Small intestine (tissue), 7 donors: ENCODE data around the gene GRB10. TPM values are rescaled to one million over a fixed set of nuclear protein-coding genes. Genes with fewer than 3 reads are reported as not detected.

Experiments used
- DNase-seq, 2 donors: peaks; one replicate each; pipeline versions ENCODE4 v3.0.0 to v3.0.0-alpha.2; 2013
- FAIRE-seq: peaks from 2 replicates; lab custom pipeline; 2012; peaks lifted over from hg19 to GRCh38; lab: Jason Lieb, UNC
- H3K27ac ChIP-seq, 3 donors: one replicate each; pipeline ENCODE4 v1.5.1; 2013; ENCODE audit warnings: low read length in 2 of 3, mild to moderate bottlenecking in 2 of 3, control low read depth in 1 of 3, inconsistent platforms in 1 of 3, low read depth in 1 of 3, moderate library complexity in 1 of 3
- H3K27me3 ChIP-seq, 3 donors: one replicate each; pipeline ENCODE4 v1.6.1; 2013; ENCODE audit warnings: low read length in 3 of 3, inconsistent platforms in 1 of 3; ENCODE audit not compliant: control insufficient read depth in 3 of 3, insufficient read depth in 3 of 3
- H3K36me3 ChIP-seq, 3 donors: one replicate each; pipeline ENCODE4 v1.6.1; 2013; ENCODE audit warnings: low read length in 3 of 3, inconsistent platforms in 1 of 3, low read depth in 1 of 3, mild to moderate bottlenecking in 1 of 3, moderate library complexity in 1 of 3; ENCODE audit not compliant: control insufficient read depth in 3 of 3, insufficient read depth in 2 of 3
- H3K4me1 ChIP-seq, 3 donors: one replicate each; pipeline ENCODE4 v1.6.1; 2013; ENCODE audit warnings: low read length in 2 of 3, inconsistent platforms in 1 of 3, low read depth in 1 of 3, mild to moderate bottlenecking in 1 of 3, moderate library complexity in 1 of 3; ENCODE audit not compliant: control insufficient read depth in 3 of 3, insufficient read depth in 2 of 3
- H3K4me3 ChIP-seq, 3 donors: one replicate each; pipeline ENCODE4 v1.5.1; 2013; ENCODE audit warnings: low read length in 3 of 3, control low read depth in 1 of 3, inconsistent platforms in 1 of 3, low read depth in 1 of 3, mild to moderate bottlenecking in 1 of 3, moderate library complexity in 1 of 3
- H3K9me3 ChIP-seq, 2 donors: one replicate each; pipeline ENCODE4 v1.6.1; 2013; ENCODE audit warnings: low read depth in 1 of 2, low read length in 1 of 2; ENCODE audit not compliant: control insufficient read depth in 2 of 2, insufficient read depth in 1 of 2
- WGBS, 3 donors: extraction: QIAGEN DNeasy Blood & Tissue Kit; methylation state at CpG; one replicate each; pipeline ENCODE4 v1.1.7; 2013; 5-methylcytosine and 5-hydroxymethylcytosine counted together
- polyA plus RNA-seq, 4 donors: library from polyadenylated mRNA; stranded (reverse) in 3 of 4; unstranded in 1 of 4; fragments of 200-250 nt in 3 of 4; fragments of 120-200 nt in 1 of 4; gene quantifications; one replicate each; pipeline versions ENCODE4 v1.2.1 to v1.2.3, GENCODE V29; 2013
- donor health status: healthy with polysubstance abuse.
- donor health status: control.
- donor health status: control.
- donor health status: Bipolar disorder and iron deficiency.
- donor health status: healthy.

Gene GRB10
- polyA plus RNA-seq, 4 donors = 14.5 to 33.8 (median 22.1) TPM

DNA sequence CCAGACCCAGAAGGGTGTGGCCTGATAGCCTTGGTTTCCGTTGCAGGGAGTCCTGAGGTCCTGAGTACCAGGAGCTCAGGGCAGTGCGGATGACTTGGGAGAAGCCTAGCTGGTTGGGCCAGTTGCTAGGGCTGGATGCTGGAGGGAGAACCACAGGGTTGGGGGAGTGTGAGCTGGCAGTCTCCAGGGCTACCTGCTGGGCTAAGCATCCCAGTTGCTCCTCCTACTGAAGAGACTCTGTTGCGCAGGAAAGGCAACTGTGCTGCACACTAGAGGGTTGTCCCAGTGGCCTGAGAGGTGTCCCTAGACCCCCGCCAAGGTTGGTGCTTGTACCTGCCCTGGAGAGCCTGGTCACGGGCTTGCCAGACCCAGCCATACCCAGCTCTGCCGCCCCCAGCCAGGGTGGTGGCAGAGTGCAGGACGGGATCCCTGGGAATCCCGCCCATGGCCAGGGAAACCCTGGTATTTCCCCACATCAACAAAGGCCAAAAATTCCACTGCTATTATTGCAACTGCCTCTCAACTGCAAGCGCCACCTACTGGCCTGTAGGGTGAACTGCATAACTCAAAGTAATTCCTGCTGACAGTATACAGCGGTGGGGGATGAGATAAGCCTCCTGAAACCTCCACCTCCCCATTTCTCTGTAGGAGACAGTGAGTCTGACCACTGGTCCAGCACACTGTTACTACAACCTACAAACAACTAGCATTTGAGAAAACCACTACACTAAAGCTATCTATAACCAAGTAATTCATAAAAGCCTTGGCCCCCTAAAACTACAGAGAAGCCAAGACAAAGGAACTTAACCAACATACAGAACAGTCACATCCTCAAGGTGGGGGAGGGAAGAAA is 149.9 kb downstream of the GRB10 start:
- peaks cover 3 to 13% (median 7%) of the 10 kb centered on the region in 3 donors for H3K4me1 ChIP-seq
- H3K4me3 ChIP-seq = no peak overlapping the region
- FAIRE-seq (no peak), DNase-seq (peak; percentile 67 to 69)
- H3K27me3 ChIP-seq = no peaks in the 10 kb centered on the region
- no peak overlapping the region for H3K27ac ChIP-seq
- H3K36me3 ChIP-seq = no peaks in the 10 kb centered on the region
- 37 to 58% (median 41%) methylated on average over 10 of the region's 10 CpGs for WGBS, 3 donors
- H3K9me3 ChIP-seq = no peaks in the 10 kb centered on the region

GRCh38 chr7:50631639-50632038 is 151.1 kb downstream of the GRB10 start:
- Histone ChIP-seq H3K9me3 (no peaks in the 10 kb centered on the region), H3K36me3 (no peaks in the 10 kb centered on the region), H3K27ac (no peak overlapping the region), H3K4me3 (no peak overlapping the region), H3K4me1 (peaks cover 3 to 13% (median 7%) of the 10 kb centered on the region in 3 donors), H3K27me3 (no peaks in the 10 kb centered on the region)
- DNase-seq = no peak
- 62 to 75% (median 67%) methylated on average over 7 of the region's 7 CpGs for WGBS, 3 donors
- FAIRE-seq = no peak

GRCh38 chr7:50631100-50631499 is 151.6 kb downstream of the GRB10 start:
- Histone ChIP-seq H3K9me3 (no peaks in the 10 kb centered on the region), H3K4me3 (no peak overlapping the region), H3K27ac (no peak overlapping the region), H3K36me3 (peaks cover 0 to 4% (median 0%) of the 10 kb centered on the region in 3 donors), H3K4me1 (peaks cover 3 to 13% (median 7%) of the 10 kb centered on the region in 3 donors), H3K27me3 (no peaks in the 10 kb centered on the region)
- 87 to 90% (median 89%) methylated on average over 6 of the region's 6 CpGs for WGBS, 3 donors
- DNase-seq (no peak), FAIRE-seq (no peak)

DNA sequence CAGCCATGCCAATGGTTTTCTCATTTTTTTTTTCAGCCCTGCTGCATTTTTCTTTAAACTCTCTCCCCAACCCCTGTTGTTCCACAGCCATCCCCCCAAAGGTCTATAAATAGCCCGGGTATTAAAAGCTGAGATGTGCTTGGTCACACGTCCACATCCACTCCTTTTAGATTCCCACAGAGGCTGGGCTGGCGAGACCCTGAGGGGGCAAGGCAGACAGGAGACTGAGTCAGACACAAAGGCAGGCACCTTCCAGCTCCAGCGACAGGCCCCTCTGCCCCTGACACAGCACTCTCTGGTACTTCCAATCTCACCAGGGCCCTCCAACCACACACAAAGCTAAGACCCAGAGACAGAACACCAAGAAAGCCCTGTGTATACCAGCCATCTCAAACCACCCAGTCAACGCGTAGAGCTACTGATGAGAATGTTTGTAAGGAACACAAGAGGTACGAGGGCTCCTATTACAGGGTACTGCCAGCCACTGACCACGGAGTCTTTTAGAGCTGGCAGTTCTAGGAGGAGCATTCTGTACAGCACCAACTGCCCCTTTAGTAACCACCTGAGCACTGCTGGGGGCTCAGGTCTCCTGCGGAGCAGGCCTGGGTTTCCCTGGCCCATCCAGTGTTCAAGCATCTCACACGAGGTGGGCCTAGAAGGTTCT is 153.3 kb downstream of the GRB10 start:
- Histone ChIP-seq H3K27ac (no peak overlapping the region), H3K36me3 (peaks cover 0 to 4% (median 0%) of the 10 kb centered on the region in 3 donors), H3K4me1 (peaks cover 3 to 13% (median 7%) of the 10 kb centered on the region in 3 donors), H3K9me3 (no peaks in the 10 kb centered on the region), H3K27me3 (no peaks in the 10 kb centered on the region), H3K4me3 (no peak overlapping the region)
- DNase-seq (no peak), FAIRE-seq (no peak)
- WGBS, 3 donors = 83 to 88% (median 83%) methylated on average over 10 of the region's 10 CpGs

GRCh38 chr7:50628434-50629084 is 154.1 kb downstream of the GRB10 start:
- DNase-seq (peak in 1 of 2 donors; percentile 44), FAIRE-seq (no peak)
- Histone ChIP-seq H3K27ac (no peak overlapping the region), H3K27me3 (no peaks in the 10 kb centered on the region), H3K36me3 (peaks cover 0 to 6% (median 0%) of the 10 kb centered on the region in 3 donors), H3K9me3 (no peaks in the 10 kb centered on the region), H3K4me1 (peaks cover 3 to 13% (median 7%) of the 10 kb centered on the region in 3 donors), H3K4me3 (no peak overlapping the region)
- WGBS, 3 donors = 79 to 87% (median 84%) methylated on average over 6 of the region's 6 CpGs

GRCh38 chr7:50627824-50628361 is 154.8 kb downstream of the GRB10 start:
- WGBS, 3 donors = 88 to 95% (median 90%) methylated on average over 17 of the region's 17 CpGs
- H3K27ac ChIP-seq = no peak overlapping the region
- FAIRE-seq = no peak

DNA sequence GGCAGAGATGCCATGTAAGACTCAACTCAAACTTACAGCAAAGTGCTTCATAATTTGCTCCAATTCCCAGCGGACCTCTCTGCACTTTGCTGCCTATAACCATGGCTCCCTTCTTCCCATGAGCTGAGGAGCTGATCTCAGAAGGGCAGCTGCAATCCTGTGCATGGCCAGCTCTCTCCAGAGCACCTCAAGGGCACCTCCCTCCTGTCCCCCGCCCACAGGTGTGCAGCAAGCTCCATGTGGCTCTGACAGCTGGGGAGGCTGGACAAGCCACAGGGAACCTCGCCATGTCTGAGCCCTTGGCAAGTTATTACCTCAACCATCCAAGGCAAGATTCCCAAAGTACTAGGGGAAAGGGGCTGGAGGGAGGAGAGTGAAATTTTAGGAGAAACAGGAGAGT is 156.4 kb downstream of the GRB10 start:
- Histone ChIP-seq H3K27ac (no peak overlapping the region), H3K4me1 (peaks cover 0 to 10% (median 0%) of the 10 kb centered on the region in 3 donors), H3K27me3 (no peaks in the 10 kb centered on the region), H3K9me3 (no peaks in the 10 kb centered on the region), H3K4me3 (no peak overlapping the region), H3K36me3 (peaks cover 0 to 9% (median 0%) of the 10 kb centered on the region in 3 donors)
- DNase-seq (no peak), FAIRE-seq (no peak)
- WGBS, 3 donors = 86 to 92% (median 88%) methylated on average over 3 of the region's 3 CpGs

More at GRCh38 chr7:50627824-50628361, 154.8 kb downstream of the GRB10 start:
- peaks cover 0 to 9% (median 0%) of the 10 kb centered on the region in 3 donors for H3K36me3 ChIP-seq
- H3K4me3 ChIP-seq = no peak overlapping the region
- H3K4me1 ChIP-seq = peaks cover 3 to 13% (median 4%) of the 10 kb centered on the region in 3 donors
- DNase-seq = no peak
- H3K27me3 ChIP-seq = no peaks in the 10 kb centered on the region
- H3K9me3 ChIP-seq = no peaks in the 10 kb centered on the region

- Histone ChIP-seq H3K4me1 (peaks cover 0 to 10% (median 0%) of the 10 kb centered on the region in 3 donors), H3K36me3 (peaks cover 0 to 11% (median 0%) of the 10 kb centered on the region in 3 donors), H3K27me3 (no peaks in the 10 kb centered on the region), H3K27ac (no peak overlapping the region), H3K9me3 (no peaks in the 10 kb centered on the region), H3K4me3 (no peak overlapping the region)
- 82 to 91% (median 88%) methylated on average over 5 of the region's 5 CpGs for WGBS, 3 donors
- DNase-seq (no peak), FAIRE-seq (no peak)
These were observed 157.3 kb downstream of the GRB10 start for GRCh38 chr7:50625360-50625759.
